ENCODE data around the gene GPR87.
A peak's percentile ranks its signal among the peaks of the same experiment; 100 is the strongest.

DNA sequence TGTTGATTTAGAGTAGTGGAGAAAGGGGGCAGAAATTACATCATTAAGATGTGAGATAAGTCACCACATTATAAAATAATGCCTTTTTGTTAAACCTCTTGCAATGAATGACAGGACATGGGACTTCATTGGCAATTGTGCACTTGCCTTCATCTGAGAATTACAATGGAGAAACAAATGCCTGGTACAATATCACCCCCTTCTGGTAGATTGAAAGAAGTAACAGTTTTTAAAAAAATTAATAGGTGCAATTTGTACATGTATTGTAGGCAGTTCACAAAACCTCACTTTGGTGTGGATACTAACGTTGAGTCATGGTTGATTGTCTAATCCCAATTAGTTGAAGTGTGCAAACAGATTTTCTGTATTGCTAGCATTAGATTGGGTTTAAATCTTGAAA is 33.7 kb downstream of the GPR87 start:
- TF ChIP-seq, protein P1, sequence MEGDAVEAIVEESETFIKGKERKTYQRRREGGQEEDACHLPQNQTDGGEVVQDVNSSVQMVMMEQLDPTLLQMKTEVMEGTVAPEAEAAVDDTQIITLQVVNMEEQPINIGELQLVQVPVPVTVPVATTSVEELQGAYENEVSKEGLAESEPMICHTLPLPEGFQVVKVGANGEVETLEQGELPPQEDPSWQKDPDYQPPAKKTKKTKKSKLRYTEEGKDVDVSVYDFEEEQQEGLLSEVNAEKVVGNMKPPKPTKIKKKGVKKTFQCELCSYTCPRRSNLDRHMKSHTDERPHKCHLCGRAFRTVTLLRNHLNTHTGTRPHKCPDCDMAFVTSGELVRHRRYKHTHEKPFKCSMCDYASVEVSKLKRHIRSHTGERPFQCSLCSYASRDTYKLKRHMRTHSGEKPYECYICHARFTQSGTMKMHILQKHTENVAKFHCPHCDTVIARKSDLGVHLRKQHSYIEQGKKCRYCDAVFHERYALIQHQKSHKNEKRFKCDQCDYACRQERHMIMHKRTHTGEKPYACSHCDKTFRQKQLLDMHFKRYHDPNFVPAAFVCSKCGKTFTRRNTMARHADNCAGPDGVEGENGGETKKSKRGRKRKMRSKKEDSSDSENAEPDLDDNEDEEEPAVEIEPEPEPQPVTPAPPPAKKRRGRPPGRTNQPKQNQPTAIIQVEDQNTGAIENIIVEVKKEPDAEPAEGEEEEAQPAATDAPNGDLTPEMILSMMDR (IDR thresholded peaks at IDR 0.05) = peak; percentile 79
- TF ChIP-seq ZFX (IDR thresholded peaks at IDR 0.05; ENCODE audit: borderline replicate concordance) = no peak
